ENCODE data around the gene WNT1.
A peak's percentile ranks its signal among the peaks of the same experiment; 100 is the strongest.

The WNT1 gene

GRCh38 chr12:48988030-48988649 lies 10.0 kb downstream of the WNT1 start:
- H3K4me3 ChIP-seq (ENCODE audit: low read length), result no peak overlapping the region
- peak; percentile 91 for TF ChIP-seq CTCF (IDR thresholded peaks at IDR 0.05; ENCODE audit: insufficient read depth, low read depth, low read length, missing control alignments)
- peak; percentile 54 for DNase-seq (ENCODE audit: low read depth)

GRCh38 chr12:48990552-48990951 lies 12.4 kb downstream of the WNT1 start:
- no peak for DNase-seq (ENCODE audit: low read depth)
- no peak for TF ChIP-seq CTCF (IDR thresholded peaks at IDR 0.05; ENCODE audit: insufficient read depth, low read depth, low read length, missing control alignments)
- H3K4me3 ChIP-seq (ENCODE audit: low read length), result no peak overlapping the region

GRCh38 chr12:48991247-48992050 lies 13.3 kb downstream of the WNT1 start:
- DNase-seq (ENCODE audit: low read depth), result no peak
- no peak for TF ChIP-seq CTCF (IDR thresholded peaks at IDR 0.05; ENCODE audit: insufficient read depth, low read depth, low read length, missing control alignments)
- no peak overlapping the region for H3K4me3 ChIP-seq (ENCODE audit: low read length)

- H3K4me3 ChIP-seq (ENCODE audit: low read length), result no peak overlapping the region
- DNase-seq (ENCODE audit: low read depth), result peak; percentile 64
Observed at GRCh38 chr12:48993787-48994186, 15.7 kb downstream of the WNT1 start.

GRCh38 chr12:48994224-48995085 lies 16.3 kb downstream of the WNT1 start:
- H3K4me3 ChIP-seq (ENCODE audit: low read length), result no peak overlapping the region
- no peak for TF ChIP-seq CTCF (IDR thresholded peaks at IDR 0.05; ENCODE audit: insufficient read depth, low read depth, low read length, missing control alignments)
- DNase-seq (ENCODE audit: low read depth), result no peak

More at GRCh38 chr12:48993787-48994186, 15.7 kb downstream of the WNT1 start:
- TF ChIP-seq CTCF (IDR thresholded peaks at IDR 0.05; ENCODE audit: insufficient read depth, low read depth, low read length, missing control alignments), result no peak

GRCh38 chr12:48995086-48995879 lies 17.2 kb downstream of the WNT1 start:
- H3K4me3 ChIP-seq (ENCODE audit: low read length), result peak overlapping the region; percentile 33
- peak; percentile 83 for DNase-seq (ENCODE audit: low read depth)
- peak; percentile 82 for TF ChIP-seq CTCF (IDR thresholded peaks at IDR 0.05; ENCODE audit: insufficient read depth, low read depth, low read length, missing control alignments)
